Measurements from ENCODE around the gene RGS8. TPM values are rescaled to one million over a fixed set of nuclear protein-coding genes. Genes with fewer than 3 reads are reported as not detected.

The RGS8 gene
- total RNA-seq, 2 donors from 2014 or later: 0.05 to 0.18 TPM

DNA sequence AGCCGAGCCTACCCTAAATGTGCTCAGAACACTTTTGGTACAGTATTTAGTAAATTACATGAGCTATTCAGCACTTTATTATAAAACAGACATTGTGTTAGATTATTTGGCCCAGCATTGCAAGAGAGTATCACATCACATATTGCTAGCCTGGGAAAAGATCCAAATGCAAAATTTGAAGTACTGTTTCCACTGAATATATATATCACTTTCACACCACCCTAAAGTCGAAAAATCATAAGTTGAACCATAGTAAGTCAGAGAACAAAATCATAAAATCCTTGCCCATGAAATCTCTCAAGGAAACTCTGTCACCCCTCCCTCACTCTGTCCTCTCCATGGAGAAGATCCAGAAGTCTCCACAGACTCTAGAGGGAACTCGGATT is 33.1 kb downstream of the RGS8 start:
- ATAC-seq (no peak), DNase-seq (no peak)
- intact Hi-C loops (cut with DNase I): no loop called here

GRCh38 chr1:182650678-182651338 is 33.6 kb downstream of the RGS8 start:
- no peak for DNase-seq
- intact Hi-C loops (cut with DNase I): no loop called here
- ATAC-seq: no peak

- intact Hi-C loops (cut with DNase I): no loop called here
- no peak for ATAC-seq
- no peak for DNase-seq
Observed at GRCh38 chr1:182649041-182649440, 35.3 kb downstream of the RGS8 start.

- ATAC-seq: no peak
- DNase-seq: no peak
- intact Hi-C loops (cut with DNase I): no loop called here
Observed at GRCh38 chr1:182646739-182647138, 37.6 kb downstream of the RGS8 start.

DNA sequence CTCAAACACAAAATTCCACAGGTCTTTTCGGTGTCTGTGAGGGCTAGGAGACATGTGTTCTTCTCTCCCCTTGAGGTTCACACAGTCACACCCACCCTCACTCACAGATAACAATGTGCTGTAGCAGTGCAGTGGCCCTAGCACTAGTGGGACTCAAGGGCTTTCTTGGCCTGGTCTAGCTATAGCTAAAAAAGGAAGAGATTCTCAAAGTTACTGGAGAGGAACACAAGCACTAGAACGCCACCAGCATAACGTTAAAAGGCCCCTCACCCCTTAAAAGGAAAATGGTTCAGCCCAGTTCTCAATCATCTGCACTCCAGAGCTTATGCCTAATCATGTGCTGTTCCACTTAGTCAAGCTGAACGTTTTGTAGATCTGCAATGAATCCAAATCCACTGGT is 39.5 kb downstream of the RGS8 start:
- intact Hi-C loops (cut with DNase I): no loop called here
- ATAC-seq (no peak), DNase-seq (no peak)

- intact Hi-C loops (cut with DNase I): no loop called here
- DNase-seq: no peak
- no peak for ATAC-seq
Observed at GRCh38 chr1:182643699-182644098, 40.7 kb downstream of the RGS8 start.

DNA sequence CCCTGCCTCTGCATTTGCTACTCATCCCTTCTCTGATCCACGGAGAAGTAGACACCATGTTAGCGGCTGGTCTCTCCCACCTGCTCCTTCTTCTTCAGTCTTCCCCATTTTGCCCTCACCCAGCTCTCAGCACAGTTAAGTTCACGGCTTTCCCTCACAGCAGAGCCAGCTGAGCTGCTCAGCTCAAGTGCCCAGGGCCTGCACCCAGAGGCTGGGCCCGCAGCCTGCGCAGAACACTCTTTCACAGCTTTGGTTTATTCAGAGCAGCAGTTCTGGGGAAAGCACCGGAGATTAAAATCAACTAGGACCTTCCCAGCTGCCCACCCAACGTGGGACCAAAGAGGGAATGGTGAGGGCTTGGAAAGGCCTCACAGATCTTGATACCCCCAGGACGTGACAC is 41.9 kb downstream of the RGS8 start:
- ATAC-seq (no peak), DNase-seq (no peak)
- intact Hi-C loops (cut with DNase I): no loop called here

DNA sequence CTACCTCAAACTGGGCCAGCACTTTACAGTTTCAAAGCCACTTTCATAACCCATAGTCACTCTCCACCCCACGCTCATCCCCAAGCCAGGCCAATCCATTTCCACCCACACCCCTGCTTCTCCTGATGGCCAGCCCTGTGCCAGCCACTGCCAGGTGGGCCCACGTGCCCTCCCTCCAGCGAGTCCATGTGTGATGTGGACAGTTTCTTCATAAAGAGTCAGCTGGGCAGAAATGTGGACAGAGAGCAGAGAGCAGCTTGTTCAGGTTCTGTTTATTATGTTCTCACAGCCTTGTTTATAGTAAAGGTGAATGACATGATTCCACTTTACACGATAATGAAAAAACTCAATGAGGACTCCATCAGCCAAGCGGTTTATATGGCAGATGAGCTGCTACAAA is 42.8 kb downstream of the RGS8 start:
- intact Hi-C loops (cut with DNase I): no loop called here
- no peak for DNase-seq
- no peak for ATAC-seq

DNA sequence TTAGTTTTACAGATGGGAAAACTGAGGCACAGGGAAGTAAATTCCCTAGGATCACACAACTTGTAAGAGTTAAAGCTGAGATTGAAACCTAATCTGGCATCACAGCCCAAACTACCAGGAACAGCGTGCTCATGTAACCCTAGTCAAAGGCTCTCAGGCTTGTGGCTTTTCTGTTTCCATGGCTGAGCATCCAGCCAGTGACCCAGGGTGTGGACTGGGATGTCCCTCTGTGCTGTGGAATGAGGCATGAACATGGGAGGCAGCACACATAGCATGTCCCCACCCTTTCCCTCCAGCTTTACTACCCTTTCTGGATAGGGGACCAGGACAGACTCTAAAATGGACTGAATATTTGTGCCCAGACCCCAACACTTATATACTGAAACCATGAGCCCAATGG is 45.1 kb downstream of the RGS8 start:
- ATAC-seq (no peak), DNase-seq (no peak)
- intact Hi-C loops (cut with DNase I): no loop called here

DNA sequence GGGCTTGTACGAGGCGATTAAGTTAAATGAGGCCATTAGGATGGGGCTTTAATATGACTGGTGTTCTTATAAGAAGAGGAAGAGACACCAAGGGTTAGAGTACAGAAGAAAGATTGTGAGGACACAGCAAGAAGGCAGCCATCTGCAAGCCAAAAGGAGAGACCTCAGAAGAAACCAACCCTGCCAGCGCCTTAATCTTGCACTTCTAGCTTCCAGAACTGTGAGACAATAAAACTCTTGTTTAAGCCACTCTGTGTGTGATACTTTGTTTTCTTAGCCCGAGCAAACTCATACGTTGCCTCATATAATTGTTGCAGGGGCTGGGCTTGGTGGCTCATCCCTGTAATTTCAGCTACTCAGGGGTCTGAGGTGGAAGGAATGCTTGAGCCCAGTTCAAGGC is 46.6 kb downstream of the RGS8 start:
- DNase-seq: no peak
- intact Hi-C loops (cut with DNase I): no loop called here
- ATAC-seq: no peak

GRCh38 chr1:182635871-182636270 is 48.5 kb downstream of the RGS8 start:
- DNase-seq: no peak
- ATAC-seq: no peak
- intact Hi-C loops (cut with DNase I): no loop called here

Other genes with a start within 250 kb of the RGS8 start
- gene RGSL1, start 234.4 kb downstream of the RGS8 start, total RNA-seq: not detected
- gene RNASEL, start 95.3 kb downstream of the RGS8 start, total RNA-seq: 1 to 10 TPM; 4.1 to 4.9 TPM
- 1 to 10 TPM; 1.5 to 3.3 TPM for gene RGS16, start 80.2 kb downstream of the RGS8 start, total RNA-seq
- gene NPL, start 105.2 kb upstream of the RGS8 start, total RNA-seq: 10 to 100 TPM in 1 of 2 donors, 1 to 10 TPM in 1; 6.7 to 16.7 TPM
- gene DHX9, start 154.8 kb upstream of the RGS8 start, total RNA-seq: 10 to 100 TPM; 67.4 to 89.0 TPM

Measured in left cardiac atrium (tissue), 4 donors.